Measurements from ENCODE around the gene SUMF1.

SUMF1 gene

DNA sequence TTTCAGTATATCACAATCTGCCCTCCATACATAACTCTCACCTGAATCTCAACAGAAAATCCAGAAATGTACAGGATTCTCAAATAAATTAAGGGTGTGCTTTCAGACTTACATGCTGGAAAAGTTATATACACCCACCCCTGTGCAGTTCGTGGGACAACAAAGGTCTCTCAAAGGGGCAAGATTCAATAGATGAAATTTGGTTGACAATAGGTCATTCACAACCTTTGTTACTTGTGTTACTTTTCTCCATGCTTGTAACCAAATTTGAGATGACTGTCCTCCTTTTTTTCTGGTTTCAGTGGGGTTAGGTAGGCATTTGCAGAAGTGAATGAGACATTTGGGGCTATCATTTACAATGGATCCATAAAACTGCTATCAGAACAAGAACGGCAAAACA lies 91.2 kb downstream of the SUMF1 start:
- no peak for DNase-seq

DNA sequence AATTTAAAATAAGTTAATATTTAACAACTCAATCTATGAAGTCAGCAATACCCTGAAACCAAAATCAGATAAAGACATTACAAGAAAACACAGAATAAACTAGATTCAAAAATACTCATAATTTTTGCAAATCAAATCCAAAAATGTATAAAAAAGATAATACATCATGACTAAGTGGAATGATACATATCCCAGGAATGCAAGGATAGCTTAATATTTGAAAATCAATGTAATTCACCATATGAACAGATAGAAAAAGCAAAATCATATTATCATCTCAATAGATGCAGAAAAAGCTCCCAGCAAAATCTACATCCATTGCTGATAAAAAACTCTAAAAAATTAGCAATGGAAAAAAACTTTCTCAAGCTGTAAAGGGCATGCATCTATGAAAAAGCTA lies 93.4 kb downstream of the SUMF1 start:
- no peak for DNase-seq

DNA sequence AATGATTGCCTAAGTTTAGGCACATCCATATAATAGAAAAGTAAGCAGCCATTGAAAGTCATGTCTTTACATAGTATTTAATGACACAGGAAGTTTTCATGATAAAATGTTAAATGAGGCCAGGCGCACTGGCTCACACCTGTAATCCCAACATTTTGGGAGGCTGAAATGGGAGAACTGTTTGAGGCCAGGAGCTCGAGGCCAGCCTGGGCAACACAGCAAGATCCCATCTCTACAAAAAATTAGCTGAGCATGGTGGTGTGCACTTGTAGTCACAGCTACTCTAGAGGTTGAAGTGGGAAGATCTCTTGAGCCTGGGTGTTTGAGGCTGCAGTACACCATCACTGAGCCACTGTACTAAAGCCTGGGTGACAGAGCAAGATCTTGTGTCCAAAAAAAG lies 104.5 kb downstream of the SUMF1 start:
- DNase-seq: no peak

DNA sequence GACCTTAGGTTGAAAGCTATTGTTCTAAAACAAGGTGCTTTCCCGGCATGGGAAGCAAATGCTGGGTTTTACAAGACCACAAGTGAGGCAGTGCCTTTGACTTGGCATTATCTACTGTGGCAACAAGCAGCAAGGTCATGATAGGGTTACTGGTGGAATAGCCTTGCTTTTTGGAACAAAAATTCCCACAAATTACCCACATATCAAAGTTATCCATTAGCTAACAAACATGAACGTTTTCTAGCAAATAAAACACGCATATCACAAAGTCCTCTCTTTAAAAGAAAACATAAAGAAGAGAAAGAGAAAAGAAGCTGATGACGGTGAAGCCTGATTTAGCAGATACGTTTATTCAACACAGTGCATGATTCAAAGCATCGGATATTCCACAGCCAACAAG lies 106.3 kb downstream of the SUMF1 start:
- DNase-seq: no peak

DNA sequence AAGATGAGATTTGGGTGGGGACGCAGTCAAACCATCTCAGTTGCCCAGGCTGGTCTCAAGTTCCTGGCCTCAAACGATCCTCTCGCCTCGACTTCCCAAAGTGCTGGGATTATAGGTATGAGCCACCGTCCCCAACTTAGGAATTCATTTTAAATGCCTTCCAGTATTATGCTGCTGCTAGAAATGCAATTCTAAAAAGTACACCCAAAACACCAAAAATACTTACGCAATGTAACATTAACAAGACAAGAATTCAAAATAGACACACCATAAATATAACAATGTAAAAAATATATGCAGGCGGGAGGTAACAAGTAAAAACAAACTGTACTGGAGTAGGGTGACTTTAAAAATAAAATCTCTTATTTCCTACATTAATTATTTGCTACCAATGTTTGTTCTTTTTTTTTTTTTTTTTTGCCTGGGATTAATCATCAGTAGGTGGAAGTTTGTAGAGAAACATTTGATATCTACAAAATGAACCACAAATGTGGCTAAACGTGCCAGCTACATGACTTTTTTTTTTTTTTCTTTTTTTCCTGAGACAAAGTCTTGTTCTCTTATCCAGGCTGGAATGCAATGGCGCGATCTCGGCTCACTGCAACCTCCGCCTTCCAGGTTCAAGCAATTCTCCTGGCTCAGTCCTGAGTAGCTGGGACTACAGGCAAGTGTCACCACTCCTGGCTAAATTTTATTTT lies 107.1 kb downstream of the SUMF1 start:
- DNase-seq: no peak

DNA sequence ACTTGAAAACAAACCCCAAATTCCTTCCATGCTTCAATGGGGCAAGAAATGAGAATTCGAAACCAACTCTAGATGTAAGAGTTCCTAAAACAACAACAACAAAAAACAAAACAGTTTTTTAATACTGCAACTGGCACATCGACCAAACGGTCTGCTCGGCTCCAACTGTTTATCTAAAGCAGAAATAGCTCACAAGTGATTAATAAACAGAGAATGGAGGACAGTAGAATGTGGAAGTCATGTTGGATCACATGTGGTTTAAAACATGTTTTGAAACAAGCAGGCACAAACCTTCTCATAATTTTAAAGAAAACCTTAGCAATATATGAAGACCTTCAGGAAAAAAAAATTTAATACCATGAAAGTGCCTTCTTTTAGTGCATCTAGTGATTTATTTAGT lies 108.8 kb downstream of the SUMF1 start:
- DNase-seq: no peak

DNA sequence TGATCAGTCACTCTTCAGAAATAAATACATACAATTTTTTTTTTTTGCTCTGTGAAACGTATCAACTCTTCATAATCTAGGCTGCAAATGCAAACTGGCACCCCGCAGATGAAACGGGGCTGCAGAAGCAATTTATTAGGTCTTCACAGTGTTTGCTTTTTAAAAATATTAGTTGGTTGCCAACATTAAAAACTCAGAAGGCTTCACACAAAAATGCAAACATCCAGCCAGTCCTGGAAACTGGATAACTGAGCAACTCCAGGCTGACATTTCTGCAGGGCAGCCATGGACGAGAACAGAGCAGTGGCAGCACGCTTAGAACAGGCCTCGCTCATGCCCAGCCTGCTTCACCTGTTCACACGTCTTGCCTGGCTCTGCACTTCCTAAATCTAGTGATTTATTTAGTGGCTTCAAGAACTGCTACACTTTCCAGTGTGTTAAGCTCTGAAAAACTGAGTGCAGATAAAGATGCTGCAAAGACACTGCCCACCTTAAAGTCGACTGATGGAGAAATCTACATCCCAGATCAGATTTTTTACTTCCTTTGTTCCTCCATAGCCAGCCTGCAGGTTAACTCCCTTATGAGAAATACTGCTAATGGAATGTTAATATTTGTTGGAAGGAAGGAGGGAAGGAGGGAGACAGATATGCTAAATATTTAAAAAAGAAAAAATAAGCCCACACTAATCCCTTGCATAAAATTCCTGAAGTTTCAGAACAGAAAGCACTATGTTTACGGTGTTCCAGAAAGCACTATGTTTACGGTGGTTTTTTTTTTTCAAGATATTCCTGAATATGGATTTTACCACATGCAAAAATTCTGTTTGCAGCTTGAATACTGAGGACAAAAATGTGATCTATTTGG lies 110.3 kb downstream of the SUMF1 start:
- no peak for DNase-seq

DNA sequence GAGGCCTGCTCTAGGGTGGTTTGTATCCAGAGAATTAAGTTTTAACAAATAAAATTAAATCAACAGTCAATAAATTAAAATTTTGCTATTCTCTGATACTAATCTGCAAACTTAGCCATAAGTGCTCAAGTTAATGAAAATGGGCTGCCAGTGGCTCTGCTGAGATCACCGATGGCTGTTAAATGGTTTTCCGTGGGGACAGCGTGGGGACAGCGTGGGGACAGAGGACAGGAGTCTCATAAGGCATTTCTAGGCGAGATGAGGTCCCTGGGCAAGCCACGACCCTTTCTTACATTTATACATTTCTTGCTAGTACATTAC lies 110.9 kb downstream of the SUMF1 start:
- DNase-seq: no peak

DNA sequence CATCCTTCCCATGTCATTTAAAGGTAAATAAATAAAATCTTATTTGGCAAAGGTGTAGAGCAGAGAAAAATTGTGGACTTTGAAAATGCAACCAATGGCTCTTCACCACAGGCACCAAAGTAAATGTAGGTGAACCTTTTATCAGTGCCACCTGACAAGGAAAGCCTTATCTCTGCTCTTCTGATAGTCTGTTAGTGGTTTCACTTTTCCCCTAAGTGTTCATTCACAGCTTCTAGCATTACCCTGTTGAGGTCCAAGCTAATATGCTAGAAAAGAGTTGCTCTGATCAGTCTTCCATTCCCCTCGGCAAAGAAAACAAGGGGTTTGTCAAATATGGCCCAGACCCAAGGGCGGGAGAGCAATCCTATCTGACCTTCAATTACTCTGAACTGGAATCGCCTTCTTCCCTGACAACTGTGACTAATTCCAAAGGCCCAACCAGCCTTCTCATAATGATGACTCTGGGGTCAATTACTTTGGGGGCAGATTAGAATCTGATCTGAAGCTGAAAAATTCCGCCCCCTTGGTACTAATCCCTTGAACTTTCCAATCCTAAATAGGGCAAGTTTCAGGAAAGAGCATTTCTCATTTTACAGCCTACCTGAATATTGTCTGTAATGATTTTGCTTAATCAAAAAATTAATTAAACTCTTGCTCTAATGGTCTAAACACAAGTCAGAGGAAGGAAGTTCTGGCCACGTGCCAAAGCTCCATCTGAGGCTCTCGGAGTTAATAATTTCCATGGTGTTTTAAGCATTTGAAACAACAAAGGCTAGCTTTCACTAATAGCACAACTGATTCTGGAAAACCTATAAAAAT lies 111.5 kb downstream of the SUMF1 start:
- DNase-seq: no peak

DNA sequence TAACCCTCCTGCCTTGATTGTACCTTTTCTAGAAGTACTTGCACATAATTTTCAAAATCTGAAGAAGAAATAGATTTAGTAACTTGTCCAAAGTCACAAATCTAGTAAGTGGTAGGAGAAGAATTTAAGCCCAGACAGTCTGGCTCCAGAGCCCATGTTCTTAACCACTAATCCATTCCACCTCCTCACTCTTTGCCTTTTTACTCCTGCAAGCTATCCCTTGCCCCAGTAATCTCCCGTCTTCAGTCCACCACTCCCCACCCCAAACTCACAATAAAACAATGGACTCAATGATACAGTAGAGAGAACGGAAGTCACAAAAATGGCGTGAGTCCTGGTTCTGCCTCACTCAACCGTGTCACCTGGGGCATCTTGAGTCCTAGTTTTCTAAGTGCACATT lies 115.2 kb downstream of the SUMF1 start:
- DNase-seq: no peak

DNA sequence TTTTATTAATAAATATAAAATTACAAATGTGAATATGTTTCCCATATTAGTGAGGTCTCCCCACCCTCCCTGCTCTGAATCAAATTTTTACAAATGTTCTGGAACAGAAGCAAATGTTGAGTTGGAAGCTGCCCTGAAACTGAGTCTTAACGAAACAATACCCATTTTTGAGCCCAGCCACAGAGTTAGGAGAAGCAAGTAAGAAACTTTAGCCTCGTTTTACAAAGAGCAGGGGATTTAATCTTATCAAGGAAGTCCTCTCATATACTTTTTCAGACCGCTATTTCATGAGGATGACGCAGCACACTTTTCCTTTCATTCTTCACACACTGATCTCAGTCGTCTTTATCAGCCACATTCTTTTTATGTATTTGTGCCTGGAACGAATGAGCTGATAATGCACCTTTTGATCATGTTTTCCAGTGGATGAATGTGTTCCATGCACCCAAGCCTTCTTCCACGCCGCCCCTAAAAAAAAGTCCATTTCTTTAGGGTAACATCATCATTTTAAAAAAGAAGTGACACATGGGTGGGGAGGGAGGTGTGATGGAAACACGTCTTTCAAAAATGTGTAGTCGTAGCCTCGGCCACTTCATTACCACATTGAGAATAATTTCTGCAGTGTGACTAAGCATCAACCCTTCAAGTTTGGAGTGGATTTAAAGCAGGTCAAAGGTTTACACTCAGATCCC lies 115.8 kb downstream of the SUMF1 start:
- DNase-seq: no peak

DNA sequence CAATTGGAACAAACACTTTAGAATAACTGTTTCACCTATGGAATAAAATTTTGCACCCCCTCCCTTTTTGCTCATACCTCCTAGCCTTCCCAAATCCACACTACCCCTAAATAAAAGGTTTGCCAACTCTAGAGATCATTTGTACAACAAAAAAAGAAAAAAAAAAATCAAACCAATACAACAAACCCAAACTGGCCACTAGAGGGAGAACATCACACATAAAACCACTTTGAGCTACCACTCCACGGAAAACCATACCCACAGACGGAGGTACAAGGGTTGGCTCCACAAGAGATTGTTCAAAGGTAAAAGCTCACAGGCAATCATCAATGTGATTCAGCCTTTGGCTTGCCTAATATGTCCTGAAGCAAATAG lies 116.3 kb downstream of the SUMF1 start:
- peak; percentile 63 for DNase-seq

DNA sequence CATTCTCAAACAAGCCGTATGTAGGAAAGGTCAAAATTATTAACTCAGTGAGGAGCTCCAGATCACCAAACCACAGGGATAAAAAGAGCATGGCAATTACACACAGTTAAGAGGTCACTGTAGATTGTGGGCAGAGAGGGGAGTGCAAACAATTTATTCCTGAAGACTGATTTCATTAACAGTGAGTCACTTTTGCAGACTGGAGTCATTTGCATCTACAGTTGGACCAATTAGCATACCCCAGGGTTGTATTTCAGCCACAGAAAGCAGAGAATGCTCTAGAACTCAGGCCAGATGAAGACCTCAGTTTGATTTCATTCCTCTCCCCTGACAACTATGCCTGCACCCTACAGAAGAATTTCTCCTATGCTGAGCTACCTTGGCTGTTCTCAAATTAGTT lies 123.8 kb downstream of the SUMF1 start:
- peak; percentile 34 for DNase-seq

DNA sequence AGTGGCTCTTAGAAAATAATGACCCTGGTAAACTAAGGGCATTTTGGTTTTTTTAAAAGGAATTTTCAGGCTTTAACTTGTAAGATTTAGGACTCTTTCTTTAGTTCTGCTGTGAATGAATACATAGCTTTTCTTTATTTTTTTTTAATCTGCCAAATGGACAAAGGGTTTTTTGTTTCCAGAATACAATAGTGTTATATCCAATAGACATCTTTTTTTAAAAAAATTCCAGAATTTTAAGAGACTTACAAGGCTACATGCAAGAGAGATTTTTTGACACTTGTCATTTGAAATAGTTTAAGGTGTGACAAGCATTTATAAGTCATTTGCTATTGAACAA lies 125.8 kb downstream of the SUMF1 start:
- no peak for DNase-seq

DNA sequence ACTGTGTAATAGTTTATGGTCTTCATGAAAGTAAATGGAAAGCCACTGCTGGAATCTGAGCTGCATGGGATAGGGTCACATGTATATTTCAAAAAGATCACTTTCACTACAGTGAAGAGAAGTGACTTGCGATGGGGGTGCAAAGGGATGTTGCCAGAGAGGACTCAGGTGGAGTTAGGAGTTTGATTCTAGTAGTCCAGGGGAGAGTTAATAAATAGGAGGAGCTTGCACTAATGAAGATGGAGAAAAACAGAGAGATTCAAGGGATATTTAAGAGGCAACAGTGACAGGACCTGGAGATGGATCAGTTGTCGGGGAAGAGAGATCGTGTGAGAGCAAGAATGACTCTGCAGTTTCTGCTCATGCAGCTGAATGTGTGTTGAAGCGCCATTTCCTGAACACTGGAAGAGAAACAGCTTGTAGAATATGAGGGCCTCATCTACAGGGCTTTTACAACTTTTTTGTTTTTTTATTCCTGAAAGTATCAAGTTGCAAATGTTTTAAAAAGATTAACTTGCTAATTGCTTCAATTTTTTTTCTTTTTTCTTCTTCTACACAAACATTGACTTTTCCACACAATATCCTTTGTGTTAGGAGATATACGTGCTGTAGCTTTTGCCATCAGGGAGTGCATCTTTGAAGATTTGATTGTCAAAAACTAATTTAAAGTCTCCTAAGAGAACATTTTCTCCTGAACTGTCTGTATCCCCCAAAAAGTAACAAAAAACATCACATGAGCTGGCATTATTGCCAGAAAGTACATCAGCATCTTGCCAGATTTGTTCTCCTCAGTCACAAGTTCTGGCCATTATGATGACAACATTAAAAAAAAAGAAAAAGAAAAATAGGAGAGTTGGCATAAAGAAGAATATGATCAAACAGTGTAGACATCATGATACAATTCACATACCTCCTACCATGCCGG lies 126.4 kb downstream of the SUMF1 start:
- DNase-seq: peak; percentile 14

DNA sequence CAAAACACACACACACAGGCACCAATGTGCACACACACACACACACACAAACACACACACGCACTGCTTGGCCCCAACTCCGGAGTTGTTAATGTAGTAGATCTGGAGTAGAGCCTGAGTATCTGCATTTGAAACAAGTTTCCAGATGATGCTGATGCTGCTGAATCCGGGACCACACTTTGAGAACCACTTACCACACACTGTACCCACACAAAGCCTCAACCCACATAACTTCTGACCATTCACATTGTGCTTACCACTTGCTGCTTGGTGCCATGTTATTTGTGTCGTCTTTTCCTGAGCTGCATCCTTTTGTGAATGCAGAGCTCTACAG lies 127.0 kb downstream of the SUMF1 start:
- DNase-seq: no peak

DNA sequence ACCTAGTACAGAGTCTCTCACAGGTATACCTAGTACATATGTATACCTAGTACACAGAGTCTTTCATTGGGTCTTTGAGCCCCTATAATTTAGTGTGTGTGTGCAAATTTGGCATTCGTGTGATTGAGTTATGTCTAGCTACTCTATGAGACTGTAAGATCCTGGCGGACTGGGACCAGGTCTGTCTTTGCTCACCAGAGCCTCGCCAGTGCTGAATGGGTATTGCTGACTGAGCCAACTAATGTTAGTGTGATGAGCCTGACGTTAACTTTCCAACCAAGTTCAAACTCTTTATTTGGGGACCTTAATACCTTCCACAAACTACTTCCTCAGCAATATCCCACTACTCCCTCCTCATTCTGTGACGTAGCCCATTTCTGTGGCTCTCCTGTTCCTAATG lies 128.3 kb downstream of the SUMF1 start:
- DNase-seq: no peak

DNA sequence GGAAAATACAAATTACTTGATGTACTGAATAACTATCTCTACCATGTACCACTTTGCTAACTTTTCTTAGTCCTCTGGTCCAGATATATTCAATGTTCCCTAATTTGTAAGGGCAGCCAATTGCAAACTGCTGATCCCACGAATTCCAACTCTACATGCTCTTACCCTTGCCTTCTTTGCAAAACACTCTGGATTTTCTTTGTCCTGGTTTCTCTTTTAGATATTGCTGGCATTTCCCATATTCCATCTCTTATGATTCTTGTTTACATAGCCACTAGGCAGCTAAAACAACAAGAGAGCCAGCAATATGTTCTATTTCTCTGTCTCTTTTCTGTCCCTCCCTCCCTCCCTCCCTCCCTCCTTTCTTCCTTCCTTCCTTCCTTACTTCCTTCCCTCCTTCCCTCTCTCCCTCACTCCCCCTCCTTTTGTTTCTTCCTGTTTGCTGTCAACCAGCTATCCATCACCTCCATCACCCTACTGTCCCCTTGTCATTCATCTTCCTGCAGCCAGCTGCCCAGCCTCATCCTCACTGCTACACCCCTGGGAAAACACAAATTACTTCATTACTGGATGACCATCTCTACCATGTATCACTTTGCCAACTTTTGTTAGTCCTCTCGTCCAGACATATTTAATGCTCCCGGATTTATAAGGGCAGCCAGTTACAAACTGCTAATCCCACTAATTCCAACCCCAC lies 130.1 kb downstream of the SUMF1 start:
- DNase-seq: no peak

DNA sequence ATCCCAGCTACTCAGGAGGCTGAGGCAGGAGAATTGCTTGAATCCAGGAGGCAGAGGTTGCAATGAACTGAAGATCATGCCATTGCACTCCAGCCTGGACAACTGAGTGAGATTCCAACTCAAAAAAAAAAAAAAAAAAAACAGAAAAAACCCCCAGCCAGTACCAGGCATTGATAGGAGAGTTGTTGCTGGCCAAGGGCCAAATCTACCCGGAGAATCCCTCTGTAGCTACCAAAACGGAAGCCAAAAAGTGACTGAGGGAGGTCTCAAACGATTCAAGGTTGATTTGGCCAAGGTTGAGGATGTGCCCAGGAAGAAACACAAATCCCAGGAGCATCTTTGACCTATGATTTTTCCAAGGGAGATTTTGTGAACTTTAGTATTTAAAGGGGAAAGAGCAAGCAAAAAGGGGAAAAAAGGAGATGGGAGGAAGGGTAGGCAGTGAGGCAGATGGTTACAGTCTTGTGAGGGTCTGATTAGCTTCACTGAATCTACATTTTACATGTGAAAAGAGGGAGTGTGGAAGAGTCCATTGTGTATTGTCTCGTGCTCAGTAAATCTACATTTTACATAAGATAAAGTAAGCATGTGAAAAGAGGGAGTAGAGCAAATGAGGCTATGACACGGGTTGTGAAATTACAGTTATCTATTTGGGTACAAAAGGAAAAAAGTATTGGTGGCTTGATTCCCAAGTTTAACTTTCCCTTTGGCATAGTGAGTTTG lies 131.1 kb downstream of the SUMF1 start:
- DNase-seq: no peak

DNA sequence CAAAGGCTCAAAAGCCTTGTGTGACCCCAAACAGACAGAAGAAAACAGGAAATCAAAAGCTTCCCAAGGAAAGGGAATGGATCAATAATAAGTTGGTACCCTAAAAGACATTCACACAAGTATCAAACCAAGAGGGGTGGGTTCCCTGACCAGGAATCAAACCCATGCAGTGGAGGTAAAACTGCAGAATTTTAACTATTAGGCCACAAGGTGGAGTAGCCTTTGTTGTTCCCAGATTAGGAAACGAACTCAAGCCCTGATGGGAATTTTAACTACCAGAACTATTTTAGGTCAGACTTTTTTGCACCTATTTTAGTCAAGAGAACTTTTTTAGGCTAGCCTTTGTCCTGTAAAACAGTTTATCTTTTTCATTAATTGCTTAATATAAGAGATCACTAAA lies 132.5 kb downstream of the SUMF1 start:
- DNase-seq: no peak

DNA sequence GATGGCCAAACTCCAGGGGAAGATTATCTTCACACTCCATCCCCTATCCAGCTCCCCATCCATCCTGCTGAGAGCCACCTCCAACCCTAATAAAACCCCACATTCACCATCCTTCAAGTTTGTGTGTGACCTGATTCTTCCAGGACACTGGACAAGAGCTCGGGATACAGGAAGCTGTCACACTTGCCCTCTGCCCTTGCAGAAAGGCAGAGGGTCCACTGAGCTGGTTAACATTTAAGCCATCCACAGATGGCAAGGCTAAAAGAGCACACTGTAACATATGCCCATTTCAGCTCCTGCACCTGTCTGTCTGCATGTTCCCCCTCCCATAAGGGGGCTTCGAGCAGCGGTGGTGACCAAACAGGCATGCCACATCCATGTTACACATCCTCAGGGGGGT lies 134.1 kb downstream of the SUMF1 start:
- DNase-seq: no peak

All from MV-4-11 (cell line).